HG03520 (cell line): Measurements from ENCODE around the gene TRMU.

ENCODE experiments used
- ATAC-seq: cut with Tn5 transposase; IDR thresholded peaks from one replicate; pipeline ENCODE4 v1.9.1; 2021; ENCODE audit warnings: mild to moderate bottlenecking, moderate library complexity; ENCODE audit not compliant: unreplicated experiment

TRMU gene, protein sequence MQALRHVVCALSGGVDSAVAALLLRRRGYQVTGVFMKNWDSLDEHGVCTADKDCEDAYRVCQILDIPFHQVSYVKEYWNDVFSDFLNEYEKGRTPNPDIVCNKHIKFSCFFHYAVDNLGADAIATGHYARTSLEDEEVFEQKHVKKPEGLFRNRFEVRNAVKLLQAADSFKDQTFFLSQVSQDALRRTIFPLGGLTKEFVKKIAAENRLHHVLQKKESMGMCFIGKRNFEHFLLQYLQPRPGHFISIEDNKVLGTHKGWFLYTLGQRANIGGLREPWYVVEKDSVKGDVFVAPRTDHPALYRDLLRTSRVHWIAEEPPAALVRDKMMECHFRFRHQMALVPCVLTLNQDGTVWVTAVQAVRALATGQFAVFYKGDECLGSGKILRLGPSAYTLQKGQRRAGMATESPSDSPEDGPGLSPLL

DNA sequence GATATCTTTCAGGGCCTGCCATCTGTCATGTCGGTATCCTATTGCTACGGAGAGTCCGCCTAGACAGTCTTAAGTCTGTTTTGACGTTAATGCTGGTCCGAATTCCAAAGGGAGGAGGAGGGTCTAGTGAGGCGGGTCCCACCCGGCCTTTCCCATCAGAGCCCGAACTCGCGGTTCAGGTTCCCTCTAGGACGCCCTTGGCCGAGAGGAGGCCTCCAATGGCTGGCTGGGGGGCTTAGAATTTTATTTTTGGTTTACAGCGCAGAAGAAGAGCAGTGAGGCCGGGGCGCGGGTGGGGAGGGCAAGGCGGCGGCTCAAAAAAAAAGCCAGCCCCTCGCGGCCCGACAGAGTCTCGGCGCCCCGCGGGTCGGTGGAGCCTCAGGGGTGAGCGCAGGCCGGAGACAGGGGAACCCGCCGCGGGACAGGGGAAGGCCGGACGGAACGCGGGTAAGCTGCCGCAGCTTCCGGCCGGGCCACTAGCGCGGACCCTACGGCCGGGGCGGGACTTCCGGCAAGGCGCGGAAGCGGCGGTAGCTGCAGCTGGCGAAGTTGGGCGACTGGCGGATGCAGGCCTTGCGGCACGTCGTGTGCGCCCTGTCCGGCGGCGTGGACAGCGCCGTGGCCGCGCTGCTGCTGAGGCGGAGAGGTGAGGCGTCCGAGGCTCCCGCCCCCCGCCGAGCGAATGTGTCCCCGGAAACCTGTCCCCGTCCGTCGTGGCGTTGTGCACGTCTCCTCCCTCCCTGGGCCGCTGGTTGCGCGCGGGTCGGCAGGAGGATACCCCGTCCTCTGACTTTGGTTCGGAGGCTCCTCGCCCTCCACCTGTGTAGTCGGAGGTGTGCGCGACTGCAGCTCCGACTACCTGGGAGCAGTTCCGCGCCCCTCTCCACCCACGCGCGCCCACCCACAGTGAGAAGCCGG is at the start of gene TRMU:
Gene TRMU, plus strand, starts transcription at position 514 of the 918 bp plus-strand sequence. Its CDS starts 51 bp downstream, at position 565.
- ATAC-seq: peak; percentile 65

DNA sequence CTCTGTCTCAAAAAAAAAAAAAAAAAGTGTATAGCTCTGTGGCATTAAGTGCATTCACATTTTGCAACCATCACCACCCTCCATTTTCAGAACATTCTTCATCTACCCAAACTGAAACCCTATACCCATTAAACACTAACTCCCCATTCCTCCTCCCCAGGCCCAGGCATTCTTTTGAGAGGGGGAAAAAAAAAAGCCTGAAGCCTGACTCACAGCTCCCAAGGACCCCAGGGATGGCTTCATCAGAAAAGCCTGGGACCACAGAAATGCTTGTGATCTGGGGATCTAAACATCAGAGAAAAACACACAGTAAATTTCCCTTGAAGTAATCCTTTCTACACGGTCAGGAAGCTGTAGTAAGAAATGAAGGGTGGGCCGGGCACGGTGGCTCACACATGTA is 49.5 kb upstream of the TRMU start:
- ATAC-seq: no peak

GRCh38 chr22:46286941-46287872 is 48.3 kb upstream of the TRMU start:
- ATAC-seq: no peak

GRCh38 chr22:46287873-46288751 is 47.4 kb upstream of the TRMU start:
- ATAC-seq: no peak

GRCh38 chr22:46288846-46289243 is 46.7 kb upstream of the TRMU start:
- no peak for ATAC-seq

DNA sequence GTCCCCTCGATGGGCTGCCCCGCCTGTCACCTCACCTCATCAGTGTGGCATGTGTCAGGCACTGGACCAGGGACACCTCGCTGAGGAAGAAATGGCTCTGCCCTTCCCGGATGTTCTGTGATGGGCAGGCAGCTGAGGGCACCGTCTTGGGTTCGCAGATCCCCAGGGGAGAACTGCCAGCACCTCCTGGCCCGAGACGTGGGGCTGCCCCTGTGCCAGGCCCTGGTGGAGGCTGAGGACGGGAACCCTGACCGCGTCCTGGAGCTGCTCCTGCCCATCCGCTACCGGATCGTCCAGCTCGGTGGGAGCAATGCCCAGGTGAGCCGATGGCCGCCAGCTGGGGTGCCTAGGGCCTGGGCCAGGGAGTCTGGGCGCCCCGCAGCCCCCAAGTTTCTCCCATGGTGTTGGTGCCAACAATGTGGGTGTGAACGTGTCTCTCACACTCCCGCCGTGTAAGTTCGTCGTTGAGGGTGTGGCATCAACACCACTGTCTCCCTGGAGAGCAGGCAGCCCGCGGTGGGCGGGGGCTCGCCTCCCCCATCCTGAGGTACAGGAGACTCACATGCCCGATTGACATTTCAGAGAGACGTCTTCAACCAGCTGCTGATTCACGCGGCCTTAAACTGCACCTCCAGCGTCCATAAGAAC is 46.1 kb upstream of the TRMU start:
- no peak for ATAC-seq

- no peak for ATAC-seq
Measured at GRCh38 chr22:46290121-46290842, 45.2 kb upstream of the TRMU start.

DNA sequence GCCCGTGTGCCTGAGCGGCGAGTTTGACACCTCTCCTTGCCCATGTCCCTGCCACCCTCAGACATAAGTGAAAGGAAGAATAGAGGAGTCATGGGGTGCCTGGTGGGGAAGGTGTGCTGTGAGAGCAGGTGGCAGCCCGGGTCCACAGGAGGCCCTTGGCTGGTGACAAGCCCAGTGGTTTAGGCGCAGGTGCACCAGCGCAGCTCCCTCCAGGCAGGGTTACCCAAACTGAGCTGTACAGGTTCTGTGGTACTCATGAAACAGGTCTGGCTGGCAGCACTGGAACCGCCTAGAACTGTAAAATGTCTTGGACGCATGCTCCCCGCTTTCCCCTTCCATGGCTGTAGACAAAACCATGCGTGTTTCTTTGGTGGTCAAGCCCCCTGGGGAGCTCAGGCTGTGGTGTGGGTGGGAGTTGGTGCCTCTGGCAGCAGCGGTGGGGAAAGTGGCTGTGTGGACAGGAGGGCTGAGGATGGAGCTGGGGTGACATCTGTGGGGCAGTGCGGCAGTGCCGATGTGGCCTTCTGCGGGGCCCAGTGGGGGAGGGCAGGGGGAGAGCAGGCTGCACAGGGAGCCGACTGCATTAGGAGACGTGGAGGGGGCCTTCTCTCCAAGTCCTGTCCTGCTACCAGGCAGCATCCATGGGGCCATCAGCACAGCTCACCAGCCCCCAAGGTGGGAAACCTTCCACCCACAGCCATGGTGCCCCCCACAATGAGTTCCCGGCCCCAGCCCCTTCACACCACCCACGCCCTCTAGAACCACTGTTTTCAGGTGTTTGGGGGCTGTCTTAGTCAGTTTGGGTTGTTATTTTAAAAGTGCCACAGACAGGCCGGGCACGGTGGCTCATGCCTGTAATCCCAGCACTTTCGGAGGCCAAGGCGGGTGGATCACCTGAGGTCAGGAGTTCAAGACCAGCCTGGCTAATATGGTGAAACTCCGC is 44.4 kb upstream of the TRMU start:
- no peak for ATAC-seq

DNA sequence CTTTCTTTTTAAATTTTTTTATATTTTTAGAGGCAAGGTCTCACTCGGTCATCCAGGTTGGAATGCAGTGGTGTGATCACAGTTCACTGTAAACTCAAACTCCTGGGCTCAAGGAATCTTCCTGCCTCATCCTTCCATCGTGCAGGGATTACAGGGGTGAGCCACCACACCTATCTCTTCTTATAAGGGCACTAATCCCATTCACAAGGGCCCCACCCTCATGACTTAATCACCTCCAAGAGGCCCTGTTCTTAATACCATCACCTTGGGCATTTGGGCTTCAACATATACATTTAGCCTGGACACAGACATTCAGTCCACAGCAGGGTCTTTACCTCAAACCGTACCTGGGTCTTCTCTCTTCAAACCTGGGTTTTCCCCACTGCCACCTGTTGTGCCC is 43.3 kb upstream of the TRMU start:
- no peak for ATAC-seq

- ATAC-seq: no peak
Measured at GRCh38 chr22:46292732-46293131, 42.8 kb upstream of the TRMU start.

GRCh38 chr22:46293577-46294260 is 41.8 kb upstream of the TRMU start:
- ATAC-seq: no peak

GRCh38 chr22:46294784-46295183 is 40.7 kb upstream of the TRMU start:
- ATAC-seq: no peak

DNA sequence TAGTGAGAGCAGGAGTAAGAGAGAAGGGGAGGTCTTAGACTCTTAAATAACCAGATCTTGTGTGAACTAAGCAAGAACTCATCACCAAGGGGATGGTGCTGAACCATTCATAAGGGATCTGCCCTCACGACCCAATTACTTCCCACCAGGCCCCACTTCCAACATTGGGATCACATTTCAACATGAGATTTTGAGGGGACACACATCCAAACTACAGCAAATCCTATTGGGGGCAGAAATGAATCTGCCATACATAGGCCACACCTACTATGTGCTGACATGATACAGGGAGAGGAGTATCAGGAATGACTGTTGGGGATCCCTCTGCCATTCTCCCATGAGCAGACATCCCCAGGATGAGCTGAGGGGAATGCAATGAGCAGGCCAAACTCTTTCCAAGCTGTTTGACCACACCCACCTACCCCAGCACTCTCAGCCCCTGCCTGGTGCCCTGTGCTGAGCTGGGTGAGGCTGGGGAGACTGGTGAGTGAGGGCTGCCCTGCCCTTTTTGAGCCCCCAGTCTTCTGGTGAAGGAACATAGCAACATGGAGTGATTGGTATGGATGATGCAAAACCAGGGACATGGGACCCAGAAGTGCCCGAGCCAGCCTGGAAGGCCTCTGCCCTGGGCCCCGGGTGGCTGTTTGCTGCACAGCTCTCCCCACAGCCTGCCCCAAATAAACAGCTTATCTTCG is 40.1 kb upstream of the TRMU start:
- no peak for ATAC-seq

DNA sequence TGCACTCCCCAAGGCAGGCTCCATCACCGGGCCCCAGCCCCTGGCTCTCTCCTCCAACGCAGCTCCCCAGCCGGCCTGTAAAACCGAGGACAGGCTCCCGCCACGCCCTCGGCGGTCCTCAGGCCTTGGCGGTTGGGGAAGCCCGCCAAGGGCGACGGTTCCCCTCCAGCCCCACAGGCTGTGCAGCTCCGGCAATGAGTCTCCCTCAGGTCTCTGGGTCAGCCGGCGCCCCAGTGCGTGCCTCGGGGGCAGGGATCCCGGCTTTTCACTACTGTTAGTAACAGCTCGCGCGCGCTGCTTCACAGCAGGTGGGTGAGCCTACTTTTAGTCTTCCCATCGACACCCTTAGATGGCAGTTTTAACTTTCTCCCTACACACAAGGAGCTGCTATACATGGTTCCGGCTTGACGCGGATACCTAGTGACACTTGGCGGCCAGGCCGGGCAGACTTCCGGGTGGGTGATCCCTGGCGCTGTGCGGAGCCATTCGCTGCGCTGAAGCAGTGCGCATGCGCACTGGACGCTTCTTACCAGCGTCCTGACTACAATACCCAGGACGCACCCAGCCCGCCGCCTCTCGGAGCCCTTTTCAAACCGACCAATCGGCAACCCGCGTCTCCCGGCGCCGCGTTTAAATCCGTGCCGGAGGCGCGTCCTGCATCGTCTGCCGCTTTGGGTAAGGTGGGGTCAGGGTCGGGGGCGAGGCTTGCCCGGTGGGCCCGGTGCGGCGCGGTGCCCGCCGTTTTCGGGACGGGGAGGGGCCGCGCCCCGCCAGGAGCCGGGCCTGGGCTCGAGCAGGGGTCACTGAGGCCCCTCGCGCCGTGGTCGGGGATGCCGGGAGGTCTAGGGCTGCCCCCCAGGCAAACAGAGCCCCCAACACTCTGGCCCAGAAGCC is 39.0 kb upstream of the TRMU start, which contains the start of gene GTSE1:
Gene GTSE1, plus strand, starts transcription at position 614 of the 894 bp plus-strand sequence. CDS start 531 bp downstream, outside the sequence.
- peak; percentile 79 for ATAC-seq

GRCh38 chr22:46297151-46297812 is 38.2 kb upstream of the TRMU start:
- ATAC-seq: peak; percentile 9
